NCI-H345 treated with DMSO at 0.1 percent for 48 hours (cell line): ENCODE data around the gene KLRK1.
"Not testable (repeated sequence)": the region's sequence is repeated elsewhere in the genome, so short reads cannot be mapped to it uniquely, and the experiment has no call there.

ENCODE experiments used
- DNase-seq: peaks from one replicate; lab custom pipeline; 2025; ENCODE audit not compliant: unreplicated experiment; lab: John Stamatoyannopoulos, UW

The KLRK1 gene

DNA sequence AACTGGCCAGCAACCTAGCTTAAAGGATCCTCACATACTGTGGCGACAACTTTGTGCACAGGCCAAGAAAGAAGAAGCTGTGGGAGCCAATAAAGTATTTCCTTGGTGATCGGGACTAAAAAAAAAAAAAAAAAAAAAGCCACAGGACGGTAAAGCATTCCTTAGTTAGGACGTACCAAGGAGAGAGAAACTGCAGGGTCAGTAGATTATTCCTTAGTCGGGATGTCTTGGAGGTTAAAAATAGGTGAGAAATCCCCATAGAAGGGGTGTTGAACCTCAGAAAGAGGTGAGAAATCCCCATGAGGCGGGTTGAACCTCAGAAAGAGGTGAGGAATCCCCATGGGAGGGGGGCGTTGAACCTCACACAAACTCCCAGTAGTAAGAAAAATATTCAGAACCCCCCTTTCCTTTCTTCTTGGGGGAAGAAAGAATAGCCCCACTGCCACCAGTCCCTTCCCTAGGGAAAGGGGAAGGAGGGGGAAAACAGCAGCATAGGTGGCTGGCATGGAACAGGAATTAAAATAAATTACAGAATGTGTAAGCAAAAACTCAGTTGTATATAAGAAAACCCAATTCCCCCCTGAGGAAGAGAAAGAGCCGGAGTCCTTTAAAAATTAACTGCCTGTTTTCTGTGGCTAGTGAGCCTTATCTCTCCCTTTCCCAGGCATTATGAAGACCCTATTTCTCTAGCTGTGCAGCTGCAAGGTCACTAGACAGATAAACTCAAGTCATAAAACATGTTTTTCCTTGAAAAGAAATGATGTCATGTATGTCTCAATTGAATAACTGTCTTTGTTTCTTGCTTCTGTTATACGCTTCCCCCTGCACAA, 26.8 kb downstream of the KLRK1 start:
- no peak for DNase-seq

DNA sequence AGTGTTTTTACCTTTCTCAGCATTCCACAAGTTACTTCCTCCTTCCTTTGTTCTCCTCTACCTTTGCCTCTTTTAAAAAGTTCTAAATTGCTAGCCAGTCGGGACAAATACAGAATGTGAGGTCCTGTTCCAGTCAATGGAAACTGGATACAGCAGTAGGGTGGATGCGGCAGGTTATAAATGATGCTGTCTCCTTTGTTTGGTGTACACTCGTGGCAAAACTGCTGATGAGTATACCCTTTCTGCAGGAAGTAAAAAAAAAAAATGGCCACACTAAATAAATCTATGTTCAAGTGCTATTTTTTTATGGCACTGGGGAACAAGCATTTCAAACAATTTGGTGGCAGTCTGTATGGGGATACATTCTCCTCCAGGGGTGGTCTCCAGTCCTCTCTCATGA, 27.5 kb downstream of the KLRK1 start:
- DNase-seq = no peak

DNA sequence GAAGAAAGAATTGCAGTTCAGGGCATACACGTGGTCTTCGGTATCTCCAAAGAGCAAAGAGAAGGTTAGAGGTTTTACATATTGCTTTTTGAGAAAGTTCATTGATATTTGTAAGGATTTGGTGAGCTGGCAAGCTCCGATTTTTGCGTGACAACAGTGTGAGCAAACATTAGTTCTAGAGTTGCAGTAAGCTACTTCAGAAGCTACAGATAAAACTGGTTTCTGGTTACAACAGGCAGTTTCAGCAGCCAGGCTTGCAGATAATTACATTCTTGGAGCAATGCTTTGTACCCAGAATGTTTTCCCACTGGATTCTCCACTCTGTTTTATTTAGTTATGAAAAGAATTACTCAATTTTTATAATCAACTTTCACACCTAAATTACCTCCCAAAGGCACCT, 28.2 kb downstream of the KLRK1 start:
- DNase-seq = no peak

DNA sequence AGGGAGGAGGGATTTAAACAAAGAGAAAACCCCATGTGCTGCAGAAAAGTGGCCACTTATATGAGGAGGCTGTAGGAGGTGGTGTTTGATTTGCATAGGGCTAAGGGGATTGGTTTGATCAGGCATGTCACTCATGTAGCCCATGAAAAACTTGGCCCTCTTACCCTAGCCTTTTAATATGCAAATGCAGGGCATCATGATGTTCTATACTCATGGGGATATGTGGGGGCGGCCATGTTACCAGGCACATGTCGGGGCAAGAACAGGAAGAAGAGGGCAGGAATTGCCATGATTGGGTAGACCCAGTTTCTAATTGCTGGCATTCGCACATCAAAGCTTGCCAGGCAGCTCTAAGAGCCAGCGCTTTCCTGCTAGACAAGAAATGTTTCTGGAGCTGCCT, 28.8 kb downstream of the KLRK1 start:
- DNase-seq = no peak

DNA sequence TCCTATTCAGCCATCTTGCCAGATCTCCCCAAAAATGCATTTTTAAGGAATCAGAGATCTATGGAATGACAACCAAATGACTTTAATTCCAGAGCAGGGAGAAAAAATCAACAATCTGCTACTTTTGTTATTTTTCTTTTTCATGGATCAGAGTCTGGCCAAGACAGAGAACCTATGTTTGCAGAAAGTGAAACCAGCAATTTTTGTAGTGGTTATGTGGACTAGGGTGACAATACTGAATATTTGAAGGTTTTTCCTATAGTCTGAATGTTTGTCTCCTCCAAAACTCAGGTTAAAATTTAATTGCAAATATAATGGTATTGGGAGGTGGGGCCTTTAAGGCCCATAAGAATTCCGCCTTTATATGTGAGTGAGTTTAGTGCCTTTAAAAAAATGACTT, 30.9 kb downstream of the KLRK1 start:
- no peak for DNase-seq

DNA sequence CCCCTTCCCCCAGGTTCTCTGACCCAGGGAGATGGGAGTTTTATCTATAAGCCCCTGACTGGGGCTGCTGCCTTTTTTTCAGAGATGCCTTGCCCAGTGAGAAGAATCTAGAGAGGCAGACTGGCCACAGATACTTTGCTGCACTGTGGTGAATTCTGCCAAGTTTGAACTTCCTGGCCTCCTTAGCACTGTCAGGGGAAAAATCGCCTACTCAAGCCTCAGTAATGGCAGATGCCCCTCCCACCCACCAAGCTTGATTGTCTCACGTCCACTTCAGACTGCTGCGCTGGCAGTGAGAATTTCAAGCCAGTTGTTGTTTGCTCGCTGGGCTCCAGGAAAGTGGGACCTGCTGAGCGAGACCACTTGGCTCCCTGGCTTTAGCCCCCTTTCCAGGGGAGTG, 31.7 kb downstream of the KLRK1 start:
- DNase-seq = peak; percentile 37

DNA sequence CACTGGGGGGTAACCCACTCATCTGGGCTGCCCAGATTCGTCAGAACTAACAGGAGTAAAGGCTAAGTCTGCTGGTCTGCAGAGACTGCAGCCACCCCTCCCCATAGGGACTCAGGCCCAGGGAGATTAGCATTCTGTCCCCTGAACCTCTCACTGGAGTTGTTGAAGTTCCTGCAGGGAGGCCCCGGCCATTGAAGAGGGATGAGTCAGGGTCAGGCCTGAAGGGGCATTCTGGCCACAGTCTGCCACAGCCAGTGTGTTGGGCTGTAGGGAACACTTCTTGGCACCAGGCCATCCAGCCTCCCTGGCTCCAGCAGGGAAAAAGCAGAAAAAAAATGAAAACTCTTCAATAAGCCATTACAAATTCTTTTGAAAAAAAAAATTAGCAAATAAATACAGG, 35.3 kb downstream of the KLRK1 start:
- DNase-seq = no peak

DNA sequence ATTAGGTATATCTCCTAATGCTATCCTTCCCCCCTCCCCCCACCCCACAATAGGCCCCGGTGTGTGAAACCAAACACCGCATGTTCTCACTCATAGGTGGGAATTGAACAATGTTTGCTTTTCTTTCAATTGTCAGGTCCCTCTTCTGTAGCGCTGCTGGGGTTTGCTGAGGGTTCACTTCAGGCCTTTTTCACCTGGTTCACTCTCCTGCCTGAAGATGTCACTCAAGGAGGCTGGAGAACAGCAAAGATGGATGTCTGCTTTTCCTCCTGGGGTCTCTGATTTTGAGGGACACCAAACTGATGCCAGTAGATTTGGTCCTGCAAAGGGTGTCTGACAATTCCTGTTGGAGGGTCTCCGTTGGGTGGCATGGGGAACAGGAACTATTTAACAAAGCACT, 35.8 kb downstream of the KLRK1 start:
- DNase-seq = peak; percentile 36

DNA sequence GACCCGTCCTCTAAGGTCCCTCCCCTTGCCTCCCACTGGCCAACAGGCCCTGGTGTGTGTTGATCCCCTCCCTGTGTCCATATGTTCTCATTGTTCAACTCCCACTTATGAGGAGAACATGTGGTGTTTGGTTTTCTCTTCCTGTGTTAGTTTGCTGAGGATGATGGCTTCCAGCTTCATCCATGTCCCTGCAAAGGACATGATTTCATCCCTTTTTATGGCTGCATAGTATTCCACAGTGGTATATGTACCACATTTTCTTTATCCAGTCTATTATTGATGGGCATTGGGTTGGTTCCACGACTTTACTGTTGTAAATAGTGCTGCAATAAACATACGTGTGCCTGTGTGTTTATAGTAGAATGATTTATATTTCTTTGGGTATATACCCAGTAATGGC, 38.4 kb downstream of the KLRK1 start:
- not testable (repeated sequence) for DNase-seq

DNA sequence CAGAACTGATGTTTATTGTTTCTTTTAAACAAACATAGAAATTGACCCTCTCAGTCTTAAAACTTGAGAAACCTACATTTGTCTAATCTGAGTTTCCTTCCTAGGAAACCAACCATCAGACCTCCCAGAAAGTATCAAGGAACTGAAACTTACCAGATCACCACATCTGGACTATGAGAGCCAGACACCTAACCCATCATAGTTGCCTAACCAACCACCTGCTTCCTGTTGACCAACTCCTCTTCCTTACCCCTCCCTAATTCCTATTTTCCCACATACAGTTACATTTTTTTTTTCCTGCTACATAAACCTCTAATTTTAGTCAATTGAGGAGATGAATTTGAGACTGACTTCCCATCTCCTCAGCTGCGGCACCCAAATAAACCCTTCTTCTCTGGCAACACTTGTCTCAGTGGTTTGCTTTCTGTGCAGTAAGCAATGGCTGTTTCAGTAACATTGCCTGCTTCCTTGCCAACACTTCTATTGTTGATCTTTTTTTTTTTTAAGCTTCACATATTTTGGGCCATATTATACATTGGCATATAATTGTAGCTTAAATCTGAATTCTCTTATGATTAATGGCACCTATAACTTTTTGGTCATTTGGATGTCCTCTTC, 47.8 kb downstream of the KLRK1 start:
- no peak for DNase-seq

DNA sequence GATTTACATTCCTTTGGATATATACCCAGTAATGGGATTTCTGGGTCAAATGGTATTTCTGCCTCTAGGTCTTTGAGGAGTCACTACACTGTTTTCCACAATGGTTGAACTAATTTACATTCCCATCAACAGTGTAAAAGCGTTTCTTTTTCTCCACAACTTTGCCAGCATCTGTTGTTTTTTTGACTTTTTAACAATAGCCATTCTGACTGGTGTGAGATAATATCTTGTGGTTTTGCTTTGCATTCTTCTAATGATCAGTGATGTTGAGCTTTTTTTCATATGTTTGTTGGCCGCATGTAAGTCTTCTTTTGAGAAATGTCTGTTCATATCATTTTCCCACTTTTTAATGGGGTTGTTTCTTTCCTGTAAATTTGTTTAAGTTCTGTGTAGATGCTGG, 48.9 kb downstream of the KLRK1 start:
- DNase-seq = not testable (repeated sequence)

DNA sequence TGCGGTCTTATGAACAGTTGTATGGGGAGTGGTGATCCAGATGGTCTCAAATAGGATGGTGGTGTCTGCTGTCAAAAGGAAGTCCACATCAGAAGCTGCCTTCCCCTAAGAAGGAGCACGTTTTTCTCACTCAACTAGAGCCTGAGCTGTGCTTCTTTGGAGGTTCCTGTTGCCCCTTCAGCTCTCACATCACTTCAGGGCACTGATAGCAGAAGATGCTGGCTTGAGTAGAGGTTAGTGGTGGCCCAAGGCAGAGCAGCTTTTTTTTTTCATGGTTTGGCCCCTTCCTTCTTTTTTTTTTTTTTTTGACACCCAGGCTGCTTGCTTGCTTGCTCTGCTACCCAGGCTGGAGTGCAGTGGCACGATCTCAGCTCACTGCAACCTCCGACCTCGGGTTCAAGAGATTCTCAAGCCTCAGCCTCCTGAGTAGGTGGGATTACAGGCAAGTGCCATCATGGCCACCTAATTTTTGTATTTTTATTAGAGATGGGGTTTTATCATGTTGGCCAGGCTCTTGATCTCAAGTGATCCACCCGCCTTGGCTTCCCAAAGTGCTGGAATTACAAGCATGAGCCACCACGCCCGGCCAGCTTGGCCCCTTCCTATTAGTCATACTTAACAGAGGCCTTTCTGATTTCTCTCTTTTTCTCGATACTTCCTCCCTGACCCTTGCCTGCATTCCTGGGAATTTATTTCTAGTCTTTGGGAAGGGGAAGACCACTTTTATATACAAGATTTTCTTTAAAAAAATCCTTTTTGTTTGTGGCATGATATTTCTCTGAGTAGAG, 50.6 kb downstream of the KLRK1 start:
- DNase-seq = no peak

DNA sequence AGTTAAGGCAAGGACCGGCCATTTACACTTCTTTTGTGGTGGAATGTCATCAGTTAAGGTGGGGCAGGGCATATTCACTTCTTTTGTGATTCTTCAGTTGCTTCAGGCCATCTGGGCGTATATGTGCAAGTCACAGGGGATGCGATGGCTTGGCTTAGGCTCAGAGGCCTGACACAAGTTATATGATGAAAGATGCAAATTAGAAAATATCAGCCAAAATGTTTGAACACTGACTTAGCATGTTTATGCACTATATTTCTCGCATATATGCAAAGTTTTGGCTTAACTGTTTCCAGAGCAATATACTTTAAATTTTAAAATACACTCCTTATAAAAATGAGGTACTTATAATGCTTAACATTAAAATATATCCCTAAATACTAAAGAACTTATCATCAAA, 51.4 kb downstream of the KLRK1 start:
- not testable (repeated sequence) for DNase-seq

DNA sequence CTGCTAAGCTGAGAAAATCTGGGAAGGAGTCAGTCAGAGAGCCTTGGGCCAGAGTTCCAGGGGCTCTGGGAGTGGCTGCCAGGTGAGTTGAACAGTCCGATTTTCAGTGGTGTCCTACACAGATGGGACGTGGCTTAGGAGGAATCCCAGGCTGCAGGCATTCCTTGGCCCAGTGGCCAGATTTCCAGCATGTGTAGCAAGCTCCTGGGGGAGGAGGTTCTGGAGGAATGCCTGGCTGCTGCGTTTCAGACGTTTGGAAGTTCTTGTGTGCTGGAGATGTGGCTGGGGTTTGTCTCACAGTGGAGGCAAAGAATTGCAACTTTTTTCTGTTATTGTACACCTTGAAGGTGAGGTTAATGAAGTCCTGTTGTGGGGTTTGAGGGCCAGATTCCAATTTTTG, 53.6 kb downstream of the KLRK1 start:
- DNase-seq = not testable (repeated sequence)

DNA sequence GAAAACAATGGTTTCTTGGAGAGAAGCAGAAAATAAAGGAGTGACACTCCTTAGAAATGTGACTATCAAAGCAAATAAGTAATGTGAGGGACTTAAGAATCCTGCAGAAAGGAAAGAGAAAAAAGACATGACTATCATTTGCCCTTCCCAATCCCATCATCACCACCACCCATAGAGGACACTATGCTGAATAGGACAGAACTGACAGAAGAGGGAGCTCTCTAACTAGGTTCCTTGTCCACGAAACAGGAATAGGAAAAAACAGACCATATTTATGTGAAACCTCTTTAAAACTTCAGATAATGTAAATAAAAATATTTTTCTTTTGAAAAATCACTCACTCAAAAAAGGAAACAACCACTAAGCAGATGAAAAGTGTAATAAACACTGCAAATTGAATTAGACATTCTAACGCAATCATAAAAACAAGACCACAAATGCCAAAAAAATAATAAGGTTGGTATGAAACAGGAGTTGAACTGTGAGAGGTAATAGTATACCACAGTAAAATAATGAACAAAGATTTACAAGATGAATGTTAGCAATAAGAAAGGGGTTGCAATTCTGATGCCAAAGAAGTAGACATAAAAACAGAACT, 58.1 kb downstream of the KLRK1 start:
- DNase-seq = peak; percentile 43

DNA sequence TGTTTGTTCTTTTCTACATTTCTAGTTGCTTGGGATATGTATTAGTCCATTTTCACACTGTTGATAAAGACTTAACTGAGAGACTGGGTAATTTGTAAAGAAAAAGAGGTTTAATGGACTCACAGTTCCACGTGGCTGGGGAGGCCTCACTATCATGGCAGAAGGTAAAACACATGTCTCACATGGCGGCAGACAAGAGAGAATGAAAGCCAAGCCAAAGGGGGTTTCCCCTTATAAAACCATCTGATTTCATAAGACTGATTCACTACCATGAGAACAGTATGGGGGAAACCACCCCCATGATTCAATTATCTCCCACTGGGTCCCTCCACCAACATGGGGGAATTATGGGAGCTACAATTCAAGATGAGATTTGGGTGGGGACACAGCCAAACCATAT, 61.1 kb downstream of the KLRK1 start:
- DNase-seq = not testable (repeated sequence)
